H9 (cell line): ENCODE data around the gene OR10H4. TPM values are rescaled to one million over a fixed set of nuclear protein-coding genes. Genes with fewer than 3 reads are reported as not detected.

Experiments
- DNase-seq: peaks from one replicate; pipeline ENCODE4 v3.0.0-alpha.2; 2017
- H2AFZ ChIP-seq: one replicate; pipeline ENCODE4 v1.6.1; 2013; ENCODE audit warnings: mild to moderate bottlenecking, low read length, control low read depth, moderate library complexity
- H2AK5ac ChIP-seq: 2 replicates; pipeline ENCODE4 v1.6.1; 2013; ENCODE audit warnings: low read length, control low read depth, mixed read lengths; ENCODE audit not compliant: insufficient read length
- H2BK120ac ChIP-seq: one replicate; pipeline ENCODE4 v1.6.1; 2013; ENCODE audit warnings: low read depth, mild to moderate bottlenecking, low read length, control low read depth, inconsistent platforms; ENCODE audit not compliant: poor library complexity, severe bottlenecking
- H2BK12ac ChIP-seq: 2 replicates; pipeline ENCODE4 v1.6.1; 2013; ENCODE audit warnings: low read length, control low read depth, mixed read lengths, low read depth; ENCODE audit not compliant: insufficient read length
- H2BK15ac ChIP-seq: 2 replicates; pipeline ENCODE4 v1.6.1; 2013; ENCODE audit warnings: low read depth, low read length, control low read depth
- H2BK20ac ChIP-seq: one replicate; pipeline ENCODE4 v1.6.1; 2013; ENCODE audit warnings: low read depth, mild to moderate bottlenecking, low read length, control low read depth, inconsistent platforms; ENCODE audit not compliant: poor library complexity, severe bottlenecking
- H2BK5ac ChIP-seq: 2 replicates; pipeline ENCODE4 v1.6.1; 2013; ENCODE audit warnings: low read length, control low read depth, mixed read lengths; ENCODE audit not compliant: insufficient read length
- H3K14ac ChIP-seq: 2 replicates; pipeline ENCODE4 v1.6.1; 2013; ENCODE audit warnings: low read length, control low read depth; ENCODE audit not compliant: insufficient read depth
- H3K18ac ChIP-seq: 2 replicates; pipeline ENCODE4 v1.6.1; 2013; ENCODE audit warnings: low read depth, mild to moderate bottlenecking, mixed read lengths, low read length, control low read depth; ENCODE audit not compliant: insufficient read length
- H3K23ac ChIP-seq: 2 replicates; pipeline ENCODE4 v1.6.1; 2013; ENCODE audit warnings: low read length, control low read depth, mixed read lengths, low read depth; ENCODE audit not compliant: insufficient read length
- H3K23me2 ChIP-seq: 2 replicates; pipeline ENCODE4 v1.6.1; 2013; ENCODE audit warnings: low read depth, mild to moderate bottlenecking, mixed read lengths, low read length, control low read depth; ENCODE audit not compliant: insufficient read length, poor library complexity, severe bottlenecking
- H3K27ac ChIP-seq: 2 replicates; pipeline ENCODE4 v1.5.1; 2013; ENCODE audit warnings: low read length, control low read depth, mixed read lengths, low read depth; ENCODE audit not compliant: insufficient read length
- H3K27me3 ChIP-seq: 2 replicates; pipeline ENCODE4 v1.6.1; 2013; ENCODE audit warnings: low read length, control low read depth, inconsistent platforms; ENCODE audit not compliant: insufficient read depth
- H3K4ac ChIP-seq: 2 replicates; pipeline ENCODE4 v1.6.1; 2013; ENCODE audit warnings: low read depth, mild to moderate bottlenecking, control low read depth, inconsistent platforms, low read length, moderate library complexity
- H3K4me1 ChIP-seq: 2 replicates; pipeline ENCODE4 v1.6.1; 2013; ENCODE audit warnings: low read length, control low read depth, inconsistent platforms; ENCODE audit not compliant: insufficient read depth
- H3K4me2 ChIP-seq: 2 replicates; pipeline ENCODE4 v1.6.1; 2013; ENCODE audit warnings: low read length, control low read depth, mixed read lengths; ENCODE audit not compliant: insufficient read length, insufficient read depth
- H3K56ac ChIP-seq: 2 replicates; pipeline ENCODE4 v1.6.1; 2013; ENCODE audit warnings: low read depth, mild to moderate bottlenecking, mixed read lengths, low read length, control low read depth; ENCODE audit not compliant: insufficient read length
- H3K79me1 ChIP-seq: 2 replicates; pipeline ENCODE4 v1.6.1; 2013; ENCODE audit warnings: low read depth, mild to moderate bottlenecking, moderate library complexity, low read length, control low read depth, inconsistent platforms; ENCODE audit not compliant: insufficient read depth, poor library complexity, severe bottlenecking
- H3K79me2 ChIP-seq: 2 replicates; pipeline ENCODE4 v1.6.1; 2013; ENCODE audit warnings: low read length, control low read depth, inconsistent platforms; ENCODE audit not compliant: insufficient read depth
- H3K9ac ChIP-seq: 2 replicates; pipeline ENCODE4 v1.6.1; 2013; ENCODE audit warnings: low read length, control low read depth, mixed read lengths; ENCODE audit not compliant: insufficient read length; ENCODE audit errors: extremely low read depth
- H3K9me3 ChIP-seq: one replicate; pipeline ENCODE4 v1.6.1; 2013; ENCODE audit warnings: low read depth, low read length, inconsistent platforms; ENCODE audit not compliant: control insufficient read depth
- H3T11ph ChIP-seq: one replicate; pipeline ENCODE4 v1.6.1; 2013; ENCODE audit warnings: mild to moderate bottlenecking, low read length, control low read depth, inconsistent platforms
- H4K20me1 ChIP-seq: one replicate; pipeline ENCODE4 v1.6.1; 2013; ENCODE audit not compliant: control insufficient read depth, insufficient read length, insufficient read depth
- H4K5ac ChIP-seq: 2 replicates; pipeline ENCODE4 v1.6.1; 2013; ENCODE audit warnings: low read depth, mild to moderate bottlenecking, mixed read lengths, low read length, control low read depth; ENCODE audit not compliant: insufficient read length
- H4K8ac ChIP-seq: replicated peaks from 2 replicates; pipeline ENCODE4 v1.6.1; 2013; ENCODE audit warnings: low read length, control low read depth, mixed read lengths, low read depth; ENCODE audit not compliant: insufficient read length
- H4K91ac ChIP-seq: 2 replicates; pipeline ENCODE4 v1.6.1; 2013; ENCODE audit warnings: low read depth, mild to moderate bottlenecking, moderate library complexity, mixed read lengths, low read length, control low read depth; ENCODE audit not compliant: insufficient read length
- H3K27ac Mint-ChIP-seq, 3 experiments: 2 replicates in 2 of 3; 3 replicates in 1 of 3; pipeline ENCODE4 v1.8.0; 2020 to 2021; ENCODE audit warnings: mixed read lengths in 3 of 3, mild to moderate bottlenecking in 1 of 3, moderate library complexity in 1 of 3
- H3K27me3 Mint-ChIP-seq: 2 replicates; pipeline ENCODE4 v1.8.0; 2021; ENCODE audit warnings: low read depth, mild to moderate bottlenecking, moderate library complexity, mixed read lengths
- H3K36me3 Mint-ChIP-seq, 3 experiments: 2 replicates in 2 of 3; 3 replicates in 1 of 3; pipeline ENCODE4 v1.8.0; 2020 to 2021; ENCODE audit warnings: low read depth in 3 of 3, mixed read lengths in 3 of 3; ENCODE audit not compliant: insufficient read depth in 1 of 3
- H3K4me1 Mint-ChIP-seq, 2 experiments: 2 replicates each; pipeline ENCODE4 v1.8.0; 2020; ENCODE audit warnings: mixed read lengths in 2 of 2
- H3K4me3 Mint-ChIP-seq, 2 experiments: 2 replicates in 1 of 2; 3 replicates in 1 of 2; pipeline ENCODE4 v1.8.0; 2020 to 2021; ENCODE audit warnings: mild to moderate bottlenecking in 2 of 2, mixed read lengths in 2 of 2, moderate library complexity in 1 of 2
- H3K9me3 Mint-ChIP-seq, 2 experiments: 2 replicates in 1 of 2; 3 replicates in 1 of 2; pipeline ENCODE4 v1.8.0; 2020; ENCODE audit warnings: mild to moderate bottlenecking in 2 of 2, mixed read lengths in 2 of 2, moderate library complexity in 1 of 2
- CTCF ChIP-seq: fragments of 200-600 bp; sonication (generic); conservative IDR thresholded peaks from 3 replicates; pipeline ENCODE4 v1.8.0; 2021; ENCODE audit warnings: antibody characterized with exemption, mild to moderate bottlenecking
- WGBS: extraction: QIAGEN DNeasy Blood & Tissue Kit; methylation state at CpG from one replicate; pipeline ENCODE4 v1.1.7; 2013; ENCODE audit warnings: missing lambda C conversion rate, low lambda C conversion rate, mixed read lengths; ENCODE audit not compliant: insufficient read length; ENCODE audit errors: extremely low coverage; 5-methylcytosine and 5-hydroxymethylcytosine counted together
- total RNA-seq: library from RNA; stranded (reverse); gene quantifications from 2 replicates; pipeline ENCODE4 v1.2.1, GENCODE V29; 2021

Gene OR10H4
- total RNA-seq, 1 experiment from 2014 or later = not detected

- H3K27ac ChIP-seq = no peak overlapping the region
- Mint-ChIP-seq H3K4me1 (no peaks in the 10 kb centered on the region), H3K9me3 (peaks cover 84 to 87% of the 10 kb centered on the region in 2 experiments), H3K27ac (no peak overlapping the region), H3K27me3 (peaks cover 1% of the 10 kb centered on the region), H3K4me3 (no peak overlapping the region), H3K36me3 (peaks cover 9 to 22% (median 12%) of the 10 kb centered on the region in 3 experiments; a peak in 6 of 7 replicates)
- no CpG with 5 or more reads among the region's 2 CpGs for WGBS
- H2AFZ ChIP-seq = no peak overlapping the region
- H3K27me3 ChIP-seq = no peaks in the 10 kb centered on the region
- H2BK20ac ChIP-seq = no peak overlapping the region
- H3T11ph ChIP-seq = no peak overlapping the region
- H3K79me2 ChIP-seq = no peaks in the 10 kb centered on the region
- no peak for TF ChIP-seq CTCF
- H2BK5ac ChIP-seq = no peak overlapping the region
- no peak overlapping the region for H4K5ac ChIP-seq
- no peaks in the 10 kb centered on the region for H3K79me1 ChIP-seq
- no peak overlapping the region for H2BK12ac ChIP-seq
- H3K56ac ChIP-seq = no peak overlapping the region
- no peak overlapping the region for H4K8ac ChIP-seq
- no peak overlapping the region for H2AK5ac ChIP-seq
- H3K4me2 ChIP-seq = no peak overlapping the region
- no peak overlapping the region for H3K9ac ChIP-seq
- H2BK120ac ChIP-seq = no peak overlapping the region
- no peaks in the 10 kb centered on the region for H3K23me2 ChIP-seq
- DNase-seq = no peak
- H4K91ac ChIP-seq = no peak overlapping the region
- no peak overlapping the region for H3K14ac ChIP-seq
- no peak overlapping the region for H3K18ac ChIP-seq
- no peaks in the 10 kb centered on the region for H3K4me1 ChIP-seq
- peaks cover 76% of the 10 kb centered on the region for H3K9me3 ChIP-seq
- H3K4ac ChIP-seq = no peak overlapping the region
- no peak overlapping the region for H2BK15ac ChIP-seq
- H3K23ac ChIP-seq = no peak overlapping the region
- no peaks in the 10 kb centered on the region for H4K20me1 ChIP-seq
Measured at GRCh38 chr19:15964231-15964630, 15.4 kb downstream of the OR10H4 start.
